ENCODE data around the gene FOXN3.
A peak's percentile ranks its signal among the peaks of the same experiment; 100 is the strongest.

FOXN3 gene

GRCh38 chr14:89331398-89331797 lies 85.6 kb downstream of the FOXN3 start:
- no peak for DNase-seq (ENCODE audit: low read depth)

GRCh38 chr14:89330236-89331002 lies 86.6 kb downstream of the FOXN3 start:
- DNase-seq (ENCODE audit: low read depth), result peak; percentile 94

GRCh38 chr14:89327771-89328212 lies 89.2 kb downstream of the FOXN3 start:
- no peak for DNase-seq (ENCODE audit: low read depth)

GRCh38 chr14:89325959-89326358 lies 91.1 kb downstream of the FOXN3 start:
- no peak for DNase-seq (ENCODE audit: low read depth)

- DNase-seq (ENCODE audit: low read depth), result no peak
Observed at GRCh38 chr14:89325299-89325883, 91.6 kb downstream of the FOXN3 start.

- no peak for DNase-seq (ENCODE audit: low read depth)
Observed at GRCh38 chr14:89324501-89325298, 92.3 kb downstream of the FOXN3 start.

- DNase-seq (ENCODE audit: low read depth), result no peak
Observed at GRCh38 chr14:89320381-89321000, 96.5 kb downstream of the FOXN3 start.

- DNase-seq (ENCODE audit: low read depth), result no peak
Observed at GRCh38 chr14:89319687-89320086, 97.3 kb downstream of the FOXN3 start.

- DNase-seq (ENCODE audit: low read depth), result no peak
Observed at GRCh38 chr14:89317051-89317691, 99.9 kb downstream of the FOXN3 start.

GRCh38 chr14:89315493-89316470 lies 101.3 kb downstream of the FOXN3 start:
- no peak for DNase-seq (ENCODE audit: low read depth)

- DNase-seq (ENCODE audit: low read depth), result no peak
Observed at GRCh38 chr14:89314274-89314673, 102.8 kb downstream of the FOXN3 start.

- DNase-seq (ENCODE audit: low read depth), result no peak
Observed at GRCh38 chr14:89312932-89313331, 104.1 kb downstream of the FOXN3 start.

- no peak for DNase-seq (ENCODE audit: low read depth)
Observed at GRCh38 chr14:89310211-89310610, 106.8 kb downstream of the FOXN3 start.

- DNase-seq (ENCODE audit: low read depth), result no peak
Observed at GRCh38 chr14:89309670-89310177, 107.3 kb downstream of the FOXN3 start.

- peak; percentile 8 for DNase-seq (ENCODE audit: low read depth)
Observed at GRCh38 chr14:89308232-89308959, 108.6 kb downstream of the FOXN3 start.

- DNase-seq (ENCODE audit: low read depth), result no peak
Observed at GRCh38 chr14:89307409-89307808, 109.6 kb downstream of the FOXN3 start.

- DNase-seq (ENCODE audit: low read depth), result peak; percentile 57
Observed at GRCh38 chr14:89304972-89305703, 111.9 kb downstream of the FOXN3 start.

GRCh38 chr14:89304561-89304960 lies 112.5 kb downstream of the FOXN3 start:
- no peak for DNase-seq (ENCODE audit: low read depth)
